SK-N-SH (cell line): ENCODE measurements around the gene TCF25. TPM values are rescaled to one million over a fixed set of nuclear protein-coding genes. Genes with fewer than 3 reads are reported as not detected.
A peak's percentile ranks its signal among the peaks of the same experiment; 100 is the strongest.

Experiments
- CTCF ChIA-PET: fragments of 300-600, 350-600 bp; formaldehyde crosslinking; extraction: SDS; loops from one replicate; lab custom pipeline; 2021; lab: Yijun Ruan, JAX
- POLR2A ChIA-PET: fragments of 350-600 bp; sonication (Branson Sonifier 250); formaldehyde crosslinking; extraction: SDS; loops from one replicate; lab custom pipeline; 2020; ENCODE audit warnings: antibody characterized with exemption, inconsistent platforms; lab: Yijun Ruan, JAX
- DNase-seq: peaks from one replicate; pipeline ENCODE4 v3.0.0; 2012
- H2AFZ ChIP-seq: fragments of 200-600 bp; sonication (generic); 2 replicates; pipeline ENCODE4 v1.8.1; 2016; ENCODE audit warnings: antibody characterized with exemption, mild to moderate bottlenecking, low read depth
- H3F3A ChIP-seq: fragments of 200-600 bp; sonication (generic); replicated peaks from 2 replicates; pipeline ENCODE3; 2016; ENCODE audit warnings: antibody characterized with exemption, mild to moderate bottlenecking; ENCODE audit not compliant: insufficient read depth
- H3K27ac ChIP-seq, 2 experiments: fragments of 200-500 bp in 1 of 2; fragments of 200-600 bp in 1 of 2; sonication (Bioruptor generic) in 1 of 2; sonication (generic), shearing (Covaris generic) in 1 of 2; 2 replicates each; pipeline versions ENCODE4 v1.5.1 to v1.6.1; 2014 to 2016; ENCODE audit warnings: low read depth in 2 of 2, inconsistent platforms in 1 of 2, low read length in 1 of 2, mild to moderate bottlenecking in 1 of 2, mixed read lengths in 1 of 2
- H3K27me3 ChIP-seq: fragments of 200-600 bp; sonication (generic), shearing (Covaris generic); 2 replicates; pipeline ENCODE4 v1.6.1; 2016; ENCODE audit warnings: mixed run types; ENCODE audit not compliant: insufficient read depth
- H3K36me3 ChIP-seq, 2 experiments: fragments of 200-500 bp in 1 of 2; fragments of 200-600 bp in 1 of 2; sonication (Bioruptor generic) in 1 of 2; sonication (generic) in 1 of 2; replicated peaks in 1 of 2; 2 replicates each; pipeline versions ENCODE3 to v1.5.1; 2014 to 2016; ENCODE audit warnings: low read length in 1 of 2, mild to moderate bottlenecking in 1 of 2; ENCODE audit not compliant: insufficient read depth in 2 of 2, control insufficient read depth in 1 of 2
- H3K4me1 ChIP-seq, 2 experiments: fragments of 200-500 bp in 1 of 2; fragments of 200-600 bp in 1 of 2; sonication (Bioruptor generic) in 1 of 2; sonication (generic), shearing (Covaris generic) in 1 of 2; 2 replicates each; pipeline versions ENCODE4 v1.5.1 to v1.6.1; 2014 to 2016; ENCODE audit warnings: low read depth in 1 of 2, low read length in 1 of 2, mixed run types in 1 of 2; ENCODE audit not compliant: insufficient read depth in 2 of 2, control insufficient read depth in 1 of 2
- H3K4me2 ChIP-seq: fragments of 200-600 bp; sonication (generic), shearing (Covaris generic); 2 replicates; pipeline ENCODE4 v1.6.1; 2017; ENCODE audit warnings: mixed run types
- H3K4me3 ChIP-seq, 2 experiments: fragments of 200-500 bp in 1 of 2; fragments of 200-600 bp in 1 of 2; sonication (Bioruptor generic) in 1 of 2; sonication (generic), shearing (Covaris generic) in 1 of 2; 2 replicates each; pipeline versions ENCODE4 v1.5.1 to v1.8.1; 2014 to 2016; ENCODE audit warnings: low read depth in 2 of 2, inconsistent platforms in 1 of 2, low read length in 1 of 2, mild to moderate bottlenecking in 1 of 2, mixed read lengths in 1 of 2, moderate library complexity in 1 of 2
- H3K79me2 ChIP-seq: fragments of 200-600 bp; sonication (generic); 2 replicates; pipeline ENCODE4 v1.8.1; 2017; ENCODE audit warnings: mild to moderate bottlenecking; ENCODE audit not compliant: insufficient read depth
- H3K9ac ChIP-seq: fragments of 200-600 bp; sonication (generic); 2 replicates; pipeline ENCODE4 v1.6.1; 2017; ENCODE audit warnings: mixed run types
- H3K9me2 ChIP-seq: fragments of 200-600 bp; sonication (generic); 2 replicates; pipeline ENCODE4 v1.6.1; 2017; ENCODE audit warnings: mixed run types
- H3K9me3 ChIP-seq: fragments of 200-600 bp; sonication (generic); 2 replicates; pipeline ENCODE4 v1.6.1; 2017; ENCODE audit warnings: mixed run types, mild to moderate bottlenecking, moderate library complexity
- H4K20me1 ChIP-seq: fragments of 200-600 bp; sonication (generic); 2 replicates; pipeline ENCODE4 v1.6.1; 2017; ENCODE audit warnings: mild to moderate bottlenecking, mixed run types; ENCODE audit not compliant: insufficient read depth
- EP300 ChIP-seq, 2 experiments: IDR thresholded peaks; 2 replicates each; pipeline versions ENCODE4 v1.4.0 to v1.6.1; 2012; ENCODE audit warnings: borderline replicate concordance in 1 of 2, low read depth in 1 of 2, low read length in 1 of 2
- EZH2phosphoT487 ChIP-seq: fragments of 200-600 bp; sonication (generic); IDR thresholded peaks from 2 replicates; pipeline ENCODE4 v1.6.1; 2017; ENCODE audit warnings: low read depth, mixed run types, mild to moderate bottlenecking, antibody characterized with exemption, moderate library complexity, borderline replicate concordance
- FOSL2 ChIP-seq: IDR thresholded peaks from 2 replicates; pipeline ENCODE4 v1.4.0; 2012; ENCODE audit warnings: low read depth, mild to moderate bottlenecking, moderate library complexity, borderline replicate concordance
- FOXM1 ChIP-seq: IDR thresholded peaks from 2 replicates; pipeline ENCODE4 v1.4.0; 2012; ENCODE audit warnings: low read depth, mild to moderate bottlenecking
- GATA2 ChIP-seq: sonication (generic); formaldehyde crosslinking; IDR thresholded peaks from 2 replicates; pipeline ENCODE4 v1.5.0; 2020; ENCODE audit warnings: mild to moderate bottlenecking, missing genetic modification reagents
- NRF1 ChIP-seq: IDR thresholded peaks from 2 replicates; pipeline ENCODE4 v1.6.1; 2012; ENCODE audit warnings: low read depth, mild to moderate bottlenecking, low read length
- RXRA ChIP-seq: IDR thresholded peaks from 2 replicates; pipeline ENCODE4 v1.4.0; 2012; ENCODE audit warnings: low read depth, mild to moderate bottlenecking, borderline replicate concordance
- SIN3A ChIP-seq: IDR thresholded peaks from 2 replicates; pipeline ENCODE4 v1.6.1; 2012; ENCODE audit warnings: low read depth, mild to moderate bottlenecking, low read length, moderate library complexity, borderline replicate concordance
- TAF1 ChIP-seq: IDR thresholded peaks from 2 replicates; pipeline ENCODE4 v1.6.1; 2012; ENCODE audit warnings: low read depth, mild to moderate bottlenecking, low read length, moderate library complexity, borderline replicate concordance
- TEAD4 ChIP-seq: IDR thresholded peaks from 2 replicates; pipeline ENCODE4 v1.4.0; 2012; ENCODE audit warnings: mild to moderate bottlenecking, borderline replicate concordance; ENCODE audit not compliant: insufficient read depth
- YY1 ChIP-seq: IDR thresholded peaks from 2 replicates; pipeline ENCODE4 v1.4.0; 2012; ENCODE audit warnings: low read depth, mild to moderate bottlenecking
- WGBS: methylation state at CpG from one replicate; pipeline ENCODE4 v1.1.6; 2017; ENCODE audit warnings: low lambda C conversion rate; 5-methylcytosine and 5-hydroxymethylcytosine counted together
- polyA plus RNA-seq, 3 experiments: library from polyadenylated mRNA; depleted of rRNA; stranded (reverse); fragments of >200 nt; gene quantifications; 2 replicates each; pipeline ENCODE4 v1.2.3, GENCODE V29; 2012
- TF ChIP-seq, protein P1 (sequence below): IDR thresholded peaks from 2 replicates; pipeline ENCODE4 v1.4.0; 2012; ENCODE audit warnings: low read depth, borderline replicate concordance
- TF ChIP-seq, protein P2 (sequence below): IDR thresholded peaks from 2 replicates; pipeline ENCODE4 v1.4.0; 2012; ENCODE audit warnings: low read depth
- TF ChIP-seq, protein P3 (sequence below): IDR thresholded peaks from 2 replicates; pipeline ENCODE4 v1.6.1; 2012; ENCODE audit warnings: mild to moderate bottlenecking, low read depth, low read length, moderate library complexity
- TF ChIP-seq, protein P4 (sequence below): IDR thresholded peaks from 2 replicates; pipeline ENCODE4 v1.4.0; 2012; ENCODE audit warnings: low read depth, borderline replicate concordance
- TF ChIP-seq, protein P5 (sequence below): fragments of 200-600 bp; sonication (generic); IDR thresholded peaks from 2 replicates; pipeline ENCODE4 v1.6.1; 2017; ENCODE audit warnings: antibody characterized with exemption, mild to moderate bottlenecking, moderate library complexity

TCF25 gene
- polyA plus RNA-seq, 1 of the 3 experiments (the other 2 are of a cell fraction): 208 TPM

DNA sequence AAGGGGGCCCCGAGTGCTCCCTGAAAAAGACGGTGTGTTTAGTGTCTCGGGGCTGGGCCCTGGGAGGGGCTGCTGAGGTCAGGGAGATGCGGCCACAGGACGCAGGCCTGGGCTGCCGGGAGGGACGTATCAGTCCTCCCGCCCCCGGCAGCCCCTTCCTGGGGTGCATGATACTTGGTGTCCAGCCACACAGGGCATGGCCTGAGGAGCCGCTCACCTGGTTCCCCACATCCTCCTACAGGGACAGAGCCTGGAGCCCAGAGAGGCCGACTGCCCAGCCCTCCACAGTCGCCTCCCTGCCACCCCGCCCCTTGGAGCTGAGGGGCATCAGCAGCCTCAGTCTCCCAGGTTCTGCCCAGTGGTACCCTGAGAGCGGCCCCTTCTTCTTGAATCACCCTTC, 63.1 kb downstream of the TCF25 start:
- H3K9ac ChIP-seq: no peak overlapping the region
- H3K4me2 ChIP-seq: no peak overlapping the region
- H3K36me3 ChIP-seq: peaks cover 29 to 49% of the 10 kb centered on the region in 2 experiments
- no peak for DNase-seq
- no peak overlapping the region for H2AFZ ChIP-seq
- no peak overlapping the region for H3K4me3 ChIP-seq
- no peaks in the 10 kb centered on the region for H3K9me3 ChIP-seq
- CTCF ChIA-PET: interaction anchor here (0.5 kb wide), 1 partner anchor 223 kb away, joined by 3 read pairs; no protein-coding TSS in a partner anchor
- H3K27ac ChIP-seq: no peak overlapping the region
- peaks cover 12% of the 10 kb centered on the region; the same call in 1 of the 2 replicates for H3K79me2 ChIP-seq
- H3K9me2 ChIP-seq: no peaks in the 10 kb centered on the region
- POLR2A ChIA-PET: no interaction called here
- H3K4me1 ChIP-seq: no peaks in the 10 kb centered on the region
- no peaks in the 10 kb centered on the region for H3K27me3 ChIP-seq
- peaks cover 46% of the 10 kb centered on the region for H4K20me1 ChIP-seq
- TF ChIP-seq FOXM1: no peak
- 0 out of 2 replicates have a peak, but pooled peaks have one; percentile 16 for TF ChIP-seq SIN3A
- no peak for TF ChIP-seq FOSL2
- TF ChIP-seq GATA2 (CRISPR knock-in tag): no peak
- TF ChIP-seq TAF1: no peak
- TF ChIP-seq, all 33 proteins: peak for 1
- peaks cover 17% of the 10 kb centered on the region for H3F3A ChIP-seq
- 83% methylated on average over 5 of the region's 14 CpGs for WGBS

DNA sequence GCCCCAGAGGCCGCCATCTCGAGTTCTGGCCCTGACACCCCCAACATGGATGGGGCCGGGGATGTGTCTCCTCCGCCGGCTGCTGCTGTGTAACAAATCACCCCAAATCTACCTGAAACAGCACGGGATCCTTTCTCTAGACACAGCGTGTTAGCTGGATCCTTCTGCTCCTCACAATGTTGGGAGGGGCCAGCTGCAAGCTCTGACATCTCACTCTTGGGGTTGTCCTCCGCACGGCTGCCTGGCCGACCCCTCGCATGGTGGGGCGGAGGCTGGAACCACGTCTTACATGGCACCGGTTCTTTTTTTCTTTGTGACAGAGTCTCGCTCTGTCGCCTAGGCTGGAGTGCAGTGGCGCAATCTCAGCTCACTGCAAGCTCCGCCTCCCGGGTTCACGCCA, 63.6 kb downstream of the TCF25 start:
- Histone ChIP-seq H4K20me1 (peaks cover 41% of the 10 kb centered on the region), H3K9ac (no peak overlapping the region), H3F3A (peaks cover 16% of the 10 kb centered on the region), H3K27ac (no peak overlapping the region), H3K9me3 (no peaks in the 10 kb centered on the region)
- TF ChIP-seq, protein P1, sequence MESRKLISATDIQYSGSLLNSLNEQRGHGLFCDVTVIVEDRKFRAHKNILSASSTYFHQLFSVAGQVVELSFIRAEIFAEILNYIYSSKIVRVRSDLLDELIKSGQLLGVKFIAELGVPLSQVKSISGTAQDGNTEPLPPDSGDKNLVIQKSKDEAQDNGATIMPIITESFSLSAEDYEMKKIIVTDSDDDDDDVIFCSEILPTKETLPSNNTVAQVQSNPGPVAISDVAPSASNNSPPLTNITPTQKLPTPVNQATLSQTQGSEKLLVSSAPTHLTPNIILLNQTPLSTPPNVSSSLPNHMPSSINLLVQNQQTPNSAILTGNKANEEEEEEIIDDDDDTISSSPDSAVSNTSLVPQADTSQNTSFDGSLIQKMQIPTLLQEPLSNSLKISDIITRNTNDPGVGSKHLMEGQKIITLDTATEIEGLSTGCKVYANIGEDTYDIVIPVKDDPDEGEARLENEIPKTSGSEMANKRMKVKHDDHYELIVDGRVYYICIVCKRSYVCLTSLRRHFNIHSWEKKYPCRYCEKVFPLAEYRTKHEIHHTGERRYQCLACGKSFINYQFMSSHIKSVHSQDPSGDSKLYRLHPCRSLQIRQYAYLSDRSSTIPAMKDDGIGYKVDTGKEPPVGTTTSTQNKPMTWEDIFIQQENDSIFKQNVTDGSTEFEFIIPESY: no peak
- TF ChIP-seq EP300 (IDR thresholded peaks at IDR 0.05; ENCODE audit: borderline replicate concordance in 1 of 2, low read depth in 1 of 2, low read length in 1 of 2) (no peak), NRF1 (no peak), EZH2phosphoT487 (no peak), GATA2 (CRISPR knock-in tag) (no peak), RXRA (no peak), TEAD4 (no peak), YY1 (no peak)
- TF ChIP-seq, protein P2, sequence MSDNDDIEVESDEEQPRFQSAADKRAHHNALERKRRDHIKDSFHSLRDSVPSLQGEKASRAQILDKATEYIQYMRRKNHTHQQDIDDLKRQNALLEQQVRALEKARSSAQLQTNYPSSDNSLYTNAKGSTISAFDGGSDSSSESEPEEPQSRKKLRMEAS: no peak
- TF ChIP-seq, protein P3, sequence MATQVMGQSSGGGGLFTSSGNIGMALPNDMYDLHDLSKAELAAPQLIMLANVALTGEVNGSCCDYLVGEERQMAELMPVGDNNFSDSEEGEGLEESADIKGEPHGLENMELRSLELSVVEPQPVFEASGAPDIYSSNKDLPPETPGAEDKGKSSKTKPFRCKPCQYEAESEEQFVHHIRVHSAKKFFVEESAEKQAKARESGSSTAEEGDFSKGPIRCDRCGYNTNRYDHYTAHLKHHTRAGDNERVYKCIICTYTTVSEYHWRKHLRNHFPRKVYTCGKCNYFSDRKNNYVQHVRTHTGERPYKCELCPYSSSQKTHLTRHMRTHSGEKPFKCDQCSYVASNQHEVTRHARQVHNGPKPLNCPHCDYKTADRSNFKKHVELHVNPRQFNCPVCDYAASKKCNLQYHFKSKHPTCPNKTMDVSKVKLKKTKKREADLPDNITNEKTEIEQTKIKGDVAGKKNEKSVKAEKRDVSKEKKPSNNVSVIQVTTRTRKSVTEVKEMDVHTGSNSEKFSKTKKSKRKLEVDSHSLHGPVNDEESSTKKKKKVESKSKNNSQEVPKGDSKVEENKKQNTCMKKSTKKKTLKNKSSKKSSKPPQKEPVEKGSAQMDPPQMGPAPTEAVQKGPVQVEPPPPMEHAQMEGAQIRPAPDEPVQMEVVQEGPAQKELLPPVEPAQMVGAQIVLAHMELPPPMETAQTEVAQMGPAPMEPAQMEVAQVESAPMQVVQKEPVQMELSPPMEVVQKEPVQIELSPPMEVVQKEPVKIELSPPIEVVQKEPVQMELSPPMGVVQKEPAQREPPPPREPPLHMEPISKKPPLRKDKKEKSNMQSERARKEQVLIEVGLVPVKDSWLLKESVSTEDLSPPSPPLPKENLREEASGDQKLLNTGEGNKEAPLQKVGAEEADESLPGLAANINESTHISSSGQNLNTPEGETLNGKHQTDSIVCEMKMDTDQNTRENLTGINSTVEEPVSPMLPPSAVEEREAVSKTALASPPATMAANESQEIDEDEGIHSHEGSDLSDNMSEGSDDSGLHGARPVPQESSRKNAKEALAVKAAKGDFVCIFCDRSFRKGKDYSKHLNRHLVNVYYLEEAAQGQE: no peak
- TF ChIP-seq, protein P4, sequence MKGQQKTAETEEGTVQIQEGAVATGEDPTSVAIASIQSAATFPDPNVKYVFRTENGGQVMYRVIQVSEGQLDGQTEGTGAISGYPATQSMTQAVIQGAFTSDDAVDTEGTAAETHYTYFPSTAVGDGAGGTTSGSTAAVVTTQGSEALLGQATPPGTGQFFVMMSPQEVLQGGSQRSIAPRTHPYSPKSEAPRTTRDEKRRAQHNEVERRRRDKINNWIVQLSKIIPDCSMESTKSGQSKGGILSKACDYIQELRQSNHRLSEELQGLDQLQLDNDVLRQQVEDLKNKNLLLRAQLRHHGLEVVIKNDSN: no peak
- TF ChIP-seq, protein P5, sequence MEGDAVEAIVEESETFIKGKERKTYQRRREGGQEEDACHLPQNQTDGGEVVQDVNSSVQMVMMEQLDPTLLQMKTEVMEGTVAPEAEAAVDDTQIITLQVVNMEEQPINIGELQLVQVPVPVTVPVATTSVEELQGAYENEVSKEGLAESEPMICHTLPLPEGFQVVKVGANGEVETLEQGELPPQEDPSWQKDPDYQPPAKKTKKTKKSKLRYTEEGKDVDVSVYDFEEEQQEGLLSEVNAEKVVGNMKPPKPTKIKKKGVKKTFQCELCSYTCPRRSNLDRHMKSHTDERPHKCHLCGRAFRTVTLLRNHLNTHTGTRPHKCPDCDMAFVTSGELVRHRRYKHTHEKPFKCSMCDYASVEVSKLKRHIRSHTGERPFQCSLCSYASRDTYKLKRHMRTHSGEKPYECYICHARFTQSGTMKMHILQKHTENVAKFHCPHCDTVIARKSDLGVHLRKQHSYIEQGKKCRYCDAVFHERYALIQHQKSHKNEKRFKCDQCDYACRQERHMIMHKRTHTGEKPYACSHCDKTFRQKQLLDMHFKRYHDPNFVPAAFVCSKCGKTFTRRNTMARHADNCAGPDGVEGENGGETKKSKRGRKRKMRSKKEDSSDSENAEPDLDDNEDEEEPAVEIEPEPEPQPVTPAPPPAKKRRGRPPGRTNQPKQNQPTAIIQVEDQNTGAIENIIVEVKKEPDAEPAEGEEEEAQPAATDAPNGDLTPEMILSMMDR: no peak
- TF ChIP-seq, all 33 proteins: peak for 0
- ChIA-PET POLR2A (no interaction called here), CTCF (interaction anchor here (0.5 kb wide), 1 partner anchor 223 kb away, joined by 3 read pairs; no protein-coding TSS in a partner anchor)
- peaks cover 8% of the 10 kb centered on the region; the same call in 1 of the 2 replicates for H3K79me2 ChIP-seq
- H3K4me3 ChIP-seq: no peak overlapping the region
- DNase-seq: no peak
- no peaks in the 10 kb centered on the region for H3K27me3 ChIP-seq
- H3K4me2 ChIP-seq: no peak overlapping the region
- peaks cover 24 to 44% of the 10 kb centered on the region in 2 experiments for H3K36me3 ChIP-seq
- H2AFZ ChIP-seq: no peak overlapping the region
- H3K9me2 ChIP-seq: no peaks in the 10 kb centered on the region
- WGBS: 94% methylated on average over 18 of the region's 20 CpGs
- H3K4me1 ChIP-seq: no peaks in the 10 kb centered on the region
